Sigmoid colon (tissue), 7 donors: ENCODE measurements around the gene DGAT2. TPM values are rescaled to one million over a fixed set of nuclear protein-coding genes. Genes with fewer than 3 reads are reported as not detected.

ENCODE experiments used
- DNase-seq: peaks from one replicate; pipeline ENCODE4 v3.0.0-alpha.2; 2019
- H3K27ac ChIP-seq, 4 donors: fragments of 200-600 bp; sonication (generic); one replicate each; pipeline ENCODE4 v1.5.1; 2016 to 2019; ENCODE audit warnings: mild to moderate bottlenecking in 1 of 4
- H3K27me3 ChIP-seq, 3 donors: fragments of 200-600 bp; sonication (generic); one replicate each; pipeline ENCODE4 v1.5.1; 2019; ENCODE audit warnings: mild to moderate bottlenecking in 1 of 3
- H3K36me3 ChIP-seq, 4 donors: fragments of 200-600 bp; sonication (generic); one replicate each; pipeline ENCODE4 v1.5.1; 2016 to 2019
- H3K4me1 ChIP-seq, 4 donors: fragments of 200-600 bp; sonication (generic); one replicate each; pipeline ENCODE4 v1.5.1; 2017 to 2019
- H3K4me3 ChIP-seq, 4 donors: fragments of 200-600 bp; sonication (generic); one replicate each; pipeline ENCODE4 v1.5.1; 2017 to 2019; ENCODE audit warnings: mild to moderate bottlenecking in 2 of 4, moderate library complexity in 1 of 4
- H3K9me3 ChIP-seq, 4 donors: fragments of 200-600 bp in 3 of 4; sonication (generic) in 3 of 4; one replicate each; pipeline versions ENCODE4 v1.5.1 to v1.6.1; 2013 to 2019
- EP300 ChIP-seq, 4 donors: sonication (generic); formaldehyde crosslinking; IDR thresholded peaks; one replicate each; pipeline ENCODE4 v1.6.1; 2017; ENCODE audit warnings: antibody characterized with exemption in 4 of 4
- POLR2A ChIP-seq, 2 donors: fragments of 450-650 bp; IDR thresholded peaks; one replicate each; pipeline ENCODE4 v1.6.1; 2016; ENCODE audit warnings: antibody characterized with exemption in 2 of 2, mild to moderate bottlenecking in 2 of 2, moderate library complexity in 2 of 2
- POLR2AphosphoS5 ChIP-seq, 4 donors: sonication (generic); formaldehyde crosslinking; IDR thresholded peaks; one replicate each; pipeline ENCODE4 v1.6.1; 2017; ENCODE audit warnings: antibody characterized with exemption in 4 of 4
- whole genome bisulfite sequencing, 2 donors: extraction: QIAGEN DNeasy Blood & Tissue Kit; methylation state at CpG; one replicate each; pipeline ENCODE4 v1.1.7; 2013; 5-methylcytosine and 5-hydroxymethylcytosine counted together
- intact Hi-C: fragments of 100-400 bp; cut with DNase I; formaldehyde crosslinking; loops from one replicate; pipeline ENCODE4 v1.15.1; 2023
- polyA plus RNA-seq, 3 donors: library from polyadenylated mRNA; stranded (reverse); fragments of 200-250 nt; gene quantifications; one replicate each; pipeline ENCODE4 v1.2.3, GENCODE V29; 2013
- total RNA-seq, 4 donors: library from RNA; depleted of rRNA; stranded (reverse); fragments of >200 nt; gene quantifications; one replicate each; pipeline ENCODE4 v1.1.0, GENCODE V29; 2016
- TF ChIP-seq, protein P1 (sequence below), 4 experiments: fragments of 450-650 bp in 3 of 4; fragments of 200-600 bp in 1 of 4; IDR thresholded peaks; one replicate each; pipeline ENCODE4 v1.5.1; 2016 to 2019; ENCODE audit warnings: antibody characterized with exemption in 4 of 4, mild to moderate bottlenecking in 3 of 4, moderate library complexity in 2 of 4
- donor health status: healthy with polysubstance abuse.
- donor health status: Bipolar disorder and iron deficiency.
- donor health status: healthy.

The DGAT2 gene, protein sequence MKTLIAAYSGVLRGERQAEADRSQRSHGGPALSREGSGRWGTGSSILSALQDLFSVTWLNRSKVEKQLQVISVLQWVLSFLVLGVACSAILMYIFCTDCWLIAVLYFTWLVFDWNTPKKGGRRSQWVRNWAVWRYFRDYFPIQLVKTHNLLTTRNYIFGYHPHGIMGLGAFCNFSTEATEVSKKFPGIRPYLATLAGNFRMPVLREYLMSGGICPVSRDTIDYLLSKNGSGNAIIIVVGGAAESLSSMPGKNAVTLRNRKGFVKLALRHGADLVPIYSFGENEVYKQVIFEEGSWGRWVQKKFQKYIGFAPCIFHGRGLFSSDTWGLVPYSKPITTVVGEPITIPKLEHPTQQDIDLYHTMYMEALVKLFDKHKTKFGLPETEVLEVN
- total RNA-seq (10 to 100 TPM in 1 of 4 donors, 1 to 10 TPM in 1, under 1 TPM in 2; 0.55 to 20.3 (median 0.92) TPM), polyA plus RNA-seq (10 to 100 TPM in 1 of 3 donors, 1 to 10 TPM in 2; 1.2 to 16.5 (median 3.6) TPM)

DNA sequence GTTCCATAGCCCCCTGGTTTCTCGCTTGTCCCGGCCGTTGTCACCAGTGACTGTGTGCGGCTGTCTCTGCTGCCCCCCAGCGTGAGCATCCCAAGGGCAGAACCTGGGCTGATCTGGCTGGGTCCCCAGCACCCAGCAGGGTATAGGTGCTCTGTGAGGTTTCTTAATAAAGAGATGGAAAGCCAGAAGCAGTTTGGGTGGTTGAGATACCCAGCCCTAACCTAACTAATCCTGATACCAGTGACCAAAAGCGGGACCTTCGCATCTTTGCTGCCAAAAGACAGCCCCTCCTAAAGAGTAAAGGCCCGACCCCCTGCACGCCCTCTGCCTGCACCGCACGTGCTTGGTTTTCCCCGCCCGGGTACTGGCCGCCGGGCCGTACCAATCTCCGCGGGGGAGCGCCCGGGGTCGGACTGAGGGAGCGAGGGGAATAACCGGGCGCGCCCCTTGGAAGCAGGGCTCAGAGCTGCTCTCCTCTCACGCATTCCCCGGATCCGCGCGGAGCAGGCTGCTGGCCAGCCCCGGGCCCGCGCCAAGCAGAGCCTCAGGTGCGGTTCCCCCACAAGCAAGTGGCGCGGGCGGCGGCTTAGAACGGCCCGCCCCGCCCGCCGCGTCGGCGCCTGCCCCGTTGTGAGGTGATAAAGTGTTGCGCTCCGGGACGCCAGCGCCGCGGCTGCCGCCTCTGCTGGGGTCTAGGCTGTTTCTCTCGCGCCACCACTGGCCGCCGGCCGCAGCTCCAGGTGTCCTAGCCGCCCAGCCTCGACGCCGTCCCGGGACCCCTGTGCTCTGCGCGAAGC, at the start of gene DGAT2:
Gene DGAT2, plus strand, starts transcription at position 667 of the 797 bp plus-strand sequence. CDS start 214 bp downstream, outside the sequence.
- Histone ChIP-seq H3K27me3 (peaks cover 0 to 3% (median 0%) of the 10 kb centered on the region in 3 donors), H3K4me3 (peak within 1 kb of the TSS; percentile 25 to 54 (median 48)), H3K36me3 (no peaks in the 10 kb centered on the region), H3K9me3 (no peaks in the 10 kb centered on the region), H3K27ac (peak within 1 kb of the TSS in 1 of 4 donors; percentile 29), H3K4me1 (peaks cover 0 to 20% (median 19%) of the 10 kb centered on the region in 4 donors)
- intact Hi-C loops: loop anchor here (5.0 kb wide), 2 partner anchors 56 to 221 kb away; no protein-coding TSS in a partner anchor
- no peak for TF ChIP-seq POLR2AphosphoS5 (IDR thresholded peaks at IDR 0.05)
- TF ChIP-seq POLR2A (IDR thresholded peaks at IDR 0.05): no peak
- no peak for TF ChIP-seq EP300 (IDR thresholded peaks at IDR 0.05)
- TF ChIP-seq, protein P1, sequence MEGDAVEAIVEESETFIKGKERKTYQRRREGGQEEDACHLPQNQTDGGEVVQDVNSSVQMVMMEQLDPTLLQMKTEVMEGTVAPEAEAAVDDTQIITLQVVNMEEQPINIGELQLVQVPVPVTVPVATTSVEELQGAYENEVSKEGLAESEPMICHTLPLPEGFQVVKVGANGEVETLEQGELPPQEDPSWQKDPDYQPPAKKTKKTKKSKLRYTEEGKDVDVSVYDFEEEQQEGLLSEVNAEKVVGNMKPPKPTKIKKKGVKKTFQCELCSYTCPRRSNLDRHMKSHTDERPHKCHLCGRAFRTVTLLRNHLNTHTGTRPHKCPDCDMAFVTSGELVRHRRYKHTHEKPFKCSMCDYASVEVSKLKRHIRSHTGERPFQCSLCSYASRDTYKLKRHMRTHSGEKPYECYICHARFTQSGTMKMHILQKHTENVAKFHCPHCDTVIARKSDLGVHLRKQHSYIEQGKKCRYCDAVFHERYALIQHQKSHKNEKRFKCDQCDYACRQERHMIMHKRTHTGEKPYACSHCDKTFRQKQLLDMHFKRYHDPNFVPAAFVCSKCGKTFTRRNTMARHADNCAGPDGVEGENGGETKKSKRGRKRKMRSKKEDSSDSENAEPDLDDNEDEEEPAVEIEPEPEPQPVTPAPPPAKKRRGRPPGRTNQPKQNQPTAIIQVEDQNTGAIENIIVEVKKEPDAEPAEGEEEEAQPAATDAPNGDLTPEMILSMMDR (IDR thresholded peaks at IDR 0.05): no peak
- peak; percentile 76 for DNase-seq
- 3 to 4% methylated on average over 66 of the region's 66 CpGs for WGBS, 2 donors

DNA sequence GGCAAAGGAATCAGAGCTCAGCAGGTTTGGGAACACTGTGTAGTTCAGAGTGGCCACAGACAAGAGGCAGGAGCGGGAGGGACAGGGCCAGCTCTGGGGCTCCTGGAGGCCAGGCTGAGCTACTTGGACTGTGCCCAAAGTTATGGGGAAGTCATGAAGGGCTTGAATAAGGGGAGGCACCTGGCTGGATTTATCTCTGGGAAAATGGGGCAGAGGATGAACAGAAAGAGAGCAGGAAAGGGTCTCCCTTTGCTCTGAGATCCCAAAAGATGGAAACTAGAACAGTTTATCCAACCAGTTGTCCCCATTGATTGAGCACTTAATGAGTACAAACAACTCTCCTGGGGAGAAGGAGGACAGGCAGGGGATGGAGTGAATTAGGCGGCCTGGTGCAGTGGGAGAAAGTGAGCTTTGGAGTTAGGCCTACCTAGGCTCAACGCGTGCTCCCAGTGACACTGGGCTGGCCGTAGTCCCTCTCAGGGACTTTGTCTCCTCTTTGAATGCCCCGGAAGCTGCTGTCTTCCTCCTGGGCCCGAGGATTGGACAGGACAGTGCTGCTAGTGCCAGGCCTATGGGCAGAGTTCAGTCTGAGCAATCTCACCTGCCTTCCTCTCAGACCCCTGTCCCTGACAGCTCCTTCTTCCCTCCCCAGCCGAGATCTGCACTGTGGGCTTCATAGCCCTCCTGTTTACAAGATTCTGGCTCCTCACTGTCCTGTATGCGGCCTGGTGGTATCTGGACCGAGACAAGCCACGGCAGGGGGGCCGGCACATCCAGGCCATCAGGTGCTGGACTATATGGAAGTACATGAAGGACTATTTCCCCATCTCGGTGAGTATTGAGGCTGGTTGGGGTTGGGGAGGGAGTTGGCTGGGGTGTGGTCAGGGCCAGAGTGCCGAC, 49.0 kb upstream of the DGAT2 start:
- 38 to 79% methylated on average over 14 of the region's 14 CpGs for WGBS, 2 donors

DNA sequence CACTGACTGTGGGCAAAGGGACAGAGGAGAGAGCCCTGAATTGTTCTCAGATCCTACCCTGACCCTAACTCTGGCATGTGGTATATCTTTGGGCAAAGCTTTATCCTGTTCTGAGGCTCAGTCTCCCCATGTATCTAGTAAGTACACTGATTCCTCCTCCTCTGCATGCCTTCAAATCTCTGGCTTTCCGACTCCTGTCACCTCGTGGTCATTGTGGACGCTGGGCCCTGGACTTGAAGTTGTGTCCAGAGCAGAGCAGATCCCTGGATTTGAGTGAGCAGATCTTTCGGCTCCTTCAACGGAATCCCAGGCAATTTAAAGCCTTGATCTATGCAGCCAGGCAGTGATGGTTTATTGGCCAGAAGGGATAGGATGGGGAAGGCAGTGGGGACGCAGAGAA, 47.9 kb upstream of the DGAT2 start:
- intact Hi-C loops: no loop called here
- H3K27me3 ChIP-seq: no peaks in the 10 kb centered on the region
- H3K9me3 ChIP-seq: no peaks in the 10 kb centered on the region
- 94 to 96% methylated on average over 6 of the region's 6 CpGs for WGBS, 2 donors
- no peak for TF ChIP-seq EP300 (IDR thresholded peaks at IDR 0.05)
- TF ChIP-seq, protein P1 (IDR thresholded peaks at IDR 0.05): no peak
- TF ChIP-seq POLR2A (IDR thresholded peaks at IDR 0.05): no peak
- no peak for TF ChIP-seq POLR2AphosphoS5 (IDR thresholded peaks at IDR 0.05)
- no peaks in the 10 kb centered on the region for H3K36me3 ChIP-seq
- DNase-seq: peak; percentile 15
- H3K4me3 ChIP-seq: no peak overlapping the region
- no peak overlapping the region for H3K27ac ChIP-seq
- H3K4me1 ChIP-seq: no peaks in the 10 kb centered on the region

More for the DNA sequence above, 49.0 kb upstream of the DGAT2 start:
- H3K4me3 ChIP-seq: no peak overlapping the region
- TF ChIP-seq POLR2AphosphoS5 (IDR thresholded peaks at IDR 0.05) (no peak), POLR2A (IDR thresholded peaks at IDR 0.05) (peak in 1 of 2 donors; percentile 21), EP300 (IDR thresholded peaks at IDR 0.05) (no peak)
- TF ChIP-seq, protein P1 (IDR thresholded peaks at IDR 0.05): no peak
- intact Hi-C loops: no loop called here
- no peaks in the 10 kb centered on the region for H3K27me3 ChIP-seq
- no peak overlapping the region for H3K27ac ChIP-seq
- H3K36me3 ChIP-seq: no peaks in the 10 kb centered on the region
- DNase-seq: no peak
- H3K9me3 ChIP-seq: no peaks in the 10 kb centered on the region
- H3K4me1 ChIP-seq: no peaks in the 10 kb centered on the region
